Right lobe of liver (tissue), 6 donors: ENCODE data around the gene SMAD1. TPM values are rescaled to one million over a fixed set of nuclear protein-coding genes. Genes with fewer than 3 reads are reported as not detected.
A peak's percentile ranks its signal among the peaks of the same experiment; 100 is the strongest.

Experiments
- ATAC-seq, 4 donors: fragments of 200-7000 bp; cut with Tn5 transposase; one replicate each; pipeline ENCODE4 v1.9.1; 2020; ENCODE audit warnings: mild to moderate bottlenecking in 4 of 4, moderate library complexity in 4 of 4
- DNase-seq, 3 donors: peaks; one replicate each; pipeline ENCODE4 v3.0.0-alpha.2; 2020
- H3K27ac ChIP-seq, 3 donors: fragments of 200-600 bp; one replicate each; pipeline ENCODE4 v1.8.0; 2022
- H3K27me3 ChIP-seq, 2 donors: fragments of 200-600 bp; one replicate each; pipeline ENCODE4 v1.8.0; 2022
- H3K36me3 ChIP-seq, 4 donors: fragments of 200-600 bp; sonication (generic) in 1 of 4; one replicate each; pipeline versions ENCODE4 v1.5.1 to v1.8.0; 2017 to 2022; ENCODE audit warnings: control low read depth in 1 of 4
- H3K4me1 ChIP-seq, 4 donors: fragments of 200-600 bp; sonication (generic) in 1 of 4; one replicate each; pipeline versions ENCODE4 v1.5.1 to v1.8.0; 2017 to 2022; ENCODE audit warnings: control low read depth in 1 of 4
- H3K4me3 ChIP-seq, 3 donors: fragments of 200-600 bp; one replicate each; pipeline ENCODE4 v1.8.0; 2022
- H3K9me3 ChIP-seq, 4 donors: fragments of 200-600 bp; sonication (generic) in 1 of 4; one replicate each; pipeline versions ENCODE4 v1.5.1 to v1.8.0; 2017 to 2022; ENCODE audit warnings: control low read depth in 1 of 4
- CTCF ChIP-seq, 4 donors: fragments of 200-600 bp in 3 of 4; fragments of 450-650 bp in 1 of 4; IDR thresholded peaks; one replicate each; pipeline versions ENCODE4 v1.5.1 to v1.8.0; 2016 to 2022; ENCODE audit warnings: antibody characterized with exemption in 4 of 4, mild to moderate bottlenecking in 2 of 4
- POLR2A ChIP-seq: fragments of 450-650 bp; IDR thresholded peaks from one replicate; pipeline ENCODE4 v1.6.1; 2017; ENCODE audit warnings: antibody characterized with exemption, mild to moderate bottlenecking
- WGBS: methylation state at CpG from one replicate; pipeline ENCODE4 v1.1.6; 2018; ENCODE audit warnings: low coverage, low lambda C conversion rate; ENCODE audit not compliant: insufficient coverage; ENCODE audit errors: missing lambda C conversion rate; 5-methylcytosine and 5-hydroxymethylcytosine counted together
- intact Hi-C, 2 donors: fragments of 100-400 bp; cut with DNase I; formaldehyde crosslinking; loops; one replicate each; pipeline versions ENCODE4 v1.11.2 to v1.14.1; 2022
- total RNA-seq, 6 experiments: library from RNA; depleted of rRNA in 2 of 6; stranded (reverse); fragments of >200 nt in 2 of 6; fragmentation: NEBNext Ultra II Directional in 3 of 6; extraction: Animal tissue kit (Norgen Biotek cat#: 25700) in 3 of 6; gene quantifications; one replicate each; pipeline versions ENCODE4 v1.1.0 to v1.2.4, GENCODE V29; 2016 to 2023
- donor health status: DM: no; HTN: yes; CAD: no.
- donor health status: DM: no; HTN: no; CAD: no.
- donor health status: DM: no; HTN: no; CAD: no.
- donor health status: DM: no; HTN: yes; CAD: no.
- donor health status: DM: no; HTN: yes; CAD: no.

The SMAD1 gene
- total RNA-seq, 6 experiments from 2014 or later: 12.4 to 30.5 (median 18.4) TPM

GRCh38 chr4:145473203-145473602, 8.4 kb upstream of the SMAD1 start:
- TF ChIP-seq POLR2A (no peak), CTCF (IDR thresholded peaks at IDR 0.05) (no peak)
- Histone ChIP-seq H3K27me3 (no peaks in the 10 kb centered on the region), H3K36me3 (no peaks in the 10 kb centered on the region), H3K4me3 (no peak overlapping the region), H3K9me3 (no peaks in the 10 kb centered on the region), H3K4me1 (no peaks in the 10 kb centered on the region), H3K27ac (no peak overlapping the region)
- intact Hi-C loops: no loop called here
- DNase-seq: no peak
- WGBS: 83% methylated on average over 1 of the region's 4 CpGs
- no peak for ATAC-seq

DNA sequence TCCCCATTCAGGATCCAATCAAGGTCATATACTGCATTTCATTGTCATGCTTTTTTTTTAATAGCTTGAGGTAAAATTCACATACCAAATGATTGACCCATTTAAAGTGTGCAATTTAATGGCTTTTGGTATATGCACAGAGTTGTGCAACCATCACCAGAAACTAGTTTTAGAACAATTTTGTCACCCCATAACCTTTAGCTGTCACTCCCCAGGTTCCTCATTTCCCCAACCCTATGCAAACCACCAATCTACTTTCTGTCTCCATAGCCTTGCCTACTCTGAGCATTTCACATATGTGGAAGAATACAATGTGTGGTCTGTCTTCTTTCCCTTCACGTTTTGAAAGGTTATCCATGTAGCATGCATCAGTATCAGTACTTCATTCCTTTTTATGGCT, 1.4 kb upstream of the SMAD1 start:
- no peaks in the 10 kb centered on the region for H3K9me3 ChIP-seq
- no peak overlapping the region for H3K4me3 ChIP-seq
- TF ChIP-seq POLR2A (no peak), CTCF (IDR thresholded peaks at IDR 0.05) (no peak)
- intact Hi-C loops: no loop called here
- WGBS: 0% methylated on average over 1 of the region's 1 CpG
- H3K27me3 ChIP-seq: no peaks in the 10 kb centered on the region
- H3K27ac ChIP-seq: no peak overlapping the region
- no peaks in the 10 kb centered on the region for H3K36me3 ChIP-seq
- DNase-seq (no peak), ATAC-seq (no peak)
- peaks cover 0 to 15% (median 7%) of the 10 kb centered on the region in 4 donors for H3K4me1 ChIP-seq

GRCh38 chr4:145481942-145482208, 222 bp downstream of the SMAD1 start:
- TF ChIP-seq CTCF (IDR thresholded peaks at IDR 0.05) (no peak), POLR2A (peak; percentile 20)
- Histone ChIP-seq H3K4me1 (peaks cover 0 to 25% (median 7%) of the 10 kb centered on the region in 4 donors), H3K9me3 (no peaks in the 10 kb centered on the region), H3K27me3 (no peaks in the 10 kb centered on the region), H3K27ac (peak overlapping the region; percentile 98 to 99 (median 99)), H3K4me3 (peak overlapping the region; percentile 61 to 86 (median 80)), H3K36me3 (no peaks in the 10 kb centered on the region)
- WGBS: no CpG with 5 or more reads among the region's 42 CpGs
- intact Hi-C loops: no loop called here
- no peak for DNase-seq
- no peak for ATAC-seq

DNA sequence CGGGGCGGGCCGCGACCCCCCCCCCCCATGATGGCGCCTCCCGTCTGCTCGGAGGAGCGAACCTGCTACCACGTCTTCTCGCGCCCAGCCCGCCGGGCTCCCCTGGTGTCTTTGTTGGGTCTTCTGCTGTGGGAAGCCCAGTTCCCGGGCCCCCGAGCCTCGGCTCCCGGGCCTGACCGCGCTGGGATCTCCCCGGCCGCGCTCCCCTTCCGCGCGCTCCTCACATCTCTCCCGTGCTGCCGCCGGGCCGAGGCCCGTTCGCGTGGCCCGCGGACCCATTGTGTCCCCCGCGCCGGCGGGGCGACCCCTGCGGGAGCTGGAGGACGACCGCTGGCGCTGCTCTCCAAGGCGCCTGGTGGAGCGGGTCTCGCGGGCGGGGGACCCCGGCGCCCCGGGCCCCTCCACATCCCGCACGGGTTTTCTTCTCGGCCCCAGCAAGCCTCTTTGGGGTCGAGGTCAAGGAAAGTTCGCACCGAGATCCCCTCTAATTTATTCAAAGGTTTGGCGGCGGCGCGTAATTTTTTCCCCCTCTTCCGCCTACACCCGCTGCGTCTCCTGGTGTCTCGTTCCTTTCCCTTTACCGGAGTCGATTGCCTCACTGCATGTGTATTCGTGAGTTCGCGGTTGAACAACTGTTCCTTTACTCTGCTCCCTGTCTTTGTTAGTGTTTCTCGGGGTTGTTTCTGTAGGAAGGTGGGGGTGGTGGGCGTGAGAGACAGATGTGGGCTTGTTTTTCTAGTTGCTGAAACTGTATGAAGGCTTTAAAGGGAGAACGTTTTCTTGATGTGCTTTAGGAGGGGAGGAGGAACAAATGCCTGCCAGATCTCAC, 770 bp downstream of the SMAD1 start:
- intact Hi-C loops: no loop called here
- H3K4me3 ChIP-seq: peak overlapping the region; percentile 61 to 86 (median 80)
- WGBS: 0% methylated on average over 8 of the region's 73 CpGs
- peaks cover 0 to 30% (median 10%) of the 10 kb centered on the region in 4 donors for H3K4me1 ChIP-seq
- no peaks in the 10 kb centered on the region for H3K9me3 ChIP-seq
- TF ChIP-seq POLR2A: peak; percentile 47
- no peak for TF ChIP-seq CTCF (IDR thresholded peaks at IDR 0.05)
- H3K27me3 ChIP-seq: no peaks in the 10 kb centered on the region
- no peaks in the 10 kb centered on the region for H3K36me3 ChIP-seq
- ATAC-seq (peak; percentile 53 to 58 (median 54)), DNase-seq (peak; percentile 49 to 60 (median 55))
- H3K27ac ChIP-seq: peak overlapping the region; percentile 98 to 99 (median 99)
